Activated T-cell treated with anti-CD3 and anti-CD28 coated beads, Interleukin-2, amount 50 U/mL, for 1 hour (primary cell): ENCODE data around the gene POLE2.
"Not testable (repeated sequence)": the region's sequence is repeated elsewhere in the genome, so short reads cannot be mapped to it uniquely, and the experiment has no call there.

Source experiments
- DNase-seq: peaks from one replicate; pipeline ENCODE4 v3.0.0-alpha.2; 2020

POLE2 gene, protein sequence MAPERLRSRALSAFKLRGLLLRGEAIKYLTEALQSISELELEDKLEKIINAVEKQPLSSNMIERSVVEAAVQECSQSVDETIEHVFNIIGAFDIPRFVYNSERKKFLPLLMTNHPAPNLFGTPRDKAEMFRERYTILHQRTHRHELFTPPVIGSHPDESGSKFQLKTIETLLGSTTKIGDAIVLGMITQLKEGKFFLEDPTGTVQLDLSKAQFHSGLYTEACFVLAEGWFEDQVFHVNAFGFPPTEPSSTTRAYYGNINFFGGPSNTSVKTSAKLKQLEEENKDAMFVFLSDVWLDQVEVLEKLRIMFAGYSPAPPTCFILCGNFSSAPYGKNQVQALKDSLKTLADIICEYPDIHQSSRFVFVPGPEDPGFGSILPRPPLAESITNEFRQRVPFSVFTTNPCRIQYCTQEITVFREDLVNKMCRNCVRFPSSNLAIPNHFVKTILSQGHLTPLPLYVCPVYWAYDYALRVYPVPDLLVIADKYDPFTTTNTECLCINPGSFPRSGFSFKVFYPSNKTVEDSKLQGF

DNA sequence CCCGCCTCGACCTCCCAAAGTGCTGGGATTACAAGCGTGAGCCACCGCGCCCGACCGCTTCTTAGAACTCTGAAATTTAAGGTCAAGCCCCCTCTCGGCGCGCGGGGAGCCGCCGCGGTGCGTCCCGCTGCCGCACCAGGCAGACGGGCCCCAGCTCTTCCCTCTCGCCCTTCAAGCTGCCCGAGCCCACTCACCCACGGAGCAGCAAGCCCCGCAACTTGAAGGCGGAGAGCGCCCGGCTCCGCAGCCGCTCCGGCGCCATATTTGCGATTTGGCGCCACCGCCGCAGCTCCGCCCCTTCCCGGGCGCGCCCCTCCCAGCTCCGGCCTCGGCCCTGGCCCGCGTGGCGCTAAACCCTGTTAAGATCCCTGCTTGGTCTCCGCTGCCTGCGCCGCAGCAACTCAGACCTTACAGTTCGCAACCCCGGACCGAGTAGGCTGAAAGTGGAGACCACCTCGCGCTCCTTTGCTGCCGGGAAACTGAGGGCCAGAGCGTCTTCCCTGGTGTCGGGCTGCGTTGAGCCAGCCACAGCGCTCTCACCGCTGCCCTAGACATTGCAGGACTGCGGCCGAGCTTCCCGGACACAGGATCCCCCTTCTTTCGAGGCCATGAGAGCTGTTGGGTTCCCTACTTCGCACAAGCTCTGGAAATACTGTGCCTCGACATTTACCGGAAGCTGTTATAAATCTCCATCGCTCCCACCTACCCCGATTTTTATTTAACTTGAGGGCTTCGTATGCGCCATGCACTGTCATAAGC lies at the start of gene POLE2:
TSS of gene POLE2 (minus strand) at position 273 of the 759 bp plus-strand sequence. CDS start at position 262, 11 bp downstream.
- DNase-seq: peak; percentile 82

DNA sequence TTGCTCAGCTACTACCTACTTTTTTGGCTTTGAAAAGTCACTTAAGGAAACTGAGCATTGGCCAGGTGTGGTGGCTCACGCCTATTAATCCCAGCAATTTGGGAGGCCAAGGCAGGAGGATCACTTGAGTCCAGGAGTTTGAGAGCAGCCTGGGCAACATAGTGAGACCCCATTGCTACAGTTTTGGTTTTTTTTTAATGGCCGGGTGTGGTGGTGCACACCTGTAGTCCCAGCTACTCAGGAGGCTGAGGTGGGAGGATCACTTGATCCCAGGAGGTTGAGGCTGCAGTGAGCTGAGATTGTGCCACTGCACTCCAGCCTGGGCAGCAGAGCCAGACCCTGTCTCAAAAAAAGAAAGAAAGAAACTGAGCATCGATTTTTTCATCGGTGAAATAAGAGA lies 47.7 kb upstream of the POLE2 start:
- DNase-seq: not testable (repeated sequence)

- no peak for DNase-seq
These were observed 45.8 kb upstream of the POLE2 start for GRCh38 chr14:49733836-49734235.

- DNase-seq: no peak
These were observed 44.9 kb upstream of the POLE2 start for GRCh38 chr14:49732896-49733295.

- DNase-seq: no peak
These were observed 39.2 kb upstream of the POLE2 start for GRCh38 chr14:49727171-49727570.

DNA sequence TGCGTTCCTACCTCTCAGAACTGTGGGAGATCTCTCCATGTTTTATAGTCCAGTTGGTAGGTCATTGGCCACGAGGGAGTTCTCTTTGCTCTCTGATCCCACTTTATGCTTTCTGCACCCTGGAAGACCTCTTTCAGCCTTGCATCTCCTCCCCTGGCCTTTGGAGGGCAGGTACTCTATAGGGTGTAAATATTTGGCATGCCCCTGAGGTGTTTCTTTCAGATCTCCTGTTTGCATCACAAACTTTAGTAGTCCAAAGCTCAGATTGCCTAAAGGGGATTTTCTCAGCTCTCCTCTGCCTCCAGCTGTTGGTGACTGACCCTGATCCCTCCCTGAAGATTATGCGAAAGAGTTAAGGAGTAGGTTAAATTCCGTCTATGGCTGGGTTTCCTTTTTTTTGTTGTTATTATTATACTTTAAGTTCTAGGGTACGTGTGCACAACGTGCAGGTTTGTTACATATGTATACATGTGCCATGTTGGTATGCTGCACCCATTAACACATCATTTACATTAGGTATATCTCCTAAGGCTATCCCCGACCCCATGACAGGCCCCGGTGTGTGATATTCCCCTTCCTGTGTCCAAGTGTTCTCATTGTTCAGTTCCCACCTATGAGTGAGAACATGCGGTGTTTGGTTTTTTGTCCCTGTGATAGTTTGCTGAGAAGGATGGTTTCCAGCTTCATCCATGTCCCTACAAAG lies 33.9 kb upstream of the POLE2 start:
- not testable (repeated sequence) for DNase-seq

GRCh38 chr14:49720744-49721143 lies 32.7 kb upstream of the POLE2 start:
- no peak for DNase-seq

DNA sequence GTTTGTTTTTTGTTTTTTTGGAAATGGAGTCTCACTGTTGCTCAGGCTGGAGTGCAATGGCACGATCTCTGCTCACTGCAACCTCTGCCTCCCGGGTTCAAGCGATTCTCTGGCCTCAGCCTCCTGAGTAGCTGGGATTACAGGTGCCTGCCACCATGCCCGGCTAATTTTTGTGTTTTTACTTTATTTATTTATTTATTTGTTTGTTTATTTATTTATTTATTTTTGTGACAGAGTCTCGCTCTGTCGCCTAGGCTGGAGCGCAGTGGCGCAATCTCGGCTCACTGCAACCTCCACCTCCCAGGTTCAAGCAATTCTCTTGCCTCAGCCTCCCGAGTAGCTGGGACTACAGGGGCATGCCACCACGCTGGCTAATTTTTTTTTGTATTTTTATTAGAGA lies 23.0 kb upstream of the POLE2 start:
- DNase-seq: not testable (repeated sequence)

GRCh38 chr14:49704471-49704870 lies 16.5 kb upstream of the POLE2 start:
- not testable (repeated sequence) for DNase-seq

DNA sequence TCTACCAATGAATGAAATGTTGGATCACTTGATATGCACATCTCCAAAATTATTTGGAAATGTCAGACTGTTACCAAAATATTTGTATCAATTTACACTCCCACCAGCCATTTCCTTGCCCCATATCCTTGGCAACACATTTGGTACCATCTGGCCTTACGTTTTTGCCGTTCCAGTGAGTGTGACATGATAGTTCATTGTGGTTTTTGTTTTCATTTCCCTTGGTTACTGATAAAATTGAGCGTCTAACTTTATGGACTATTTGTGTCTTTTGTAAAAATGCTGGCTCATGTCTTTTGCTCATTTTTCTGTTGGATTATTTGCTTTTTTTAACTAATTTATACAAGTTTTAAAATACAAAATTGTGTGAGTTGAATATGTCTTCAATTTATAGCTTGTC lies 16.0 kb upstream of the POLE2 start:
- DNase-seq: no peak

DNA sequence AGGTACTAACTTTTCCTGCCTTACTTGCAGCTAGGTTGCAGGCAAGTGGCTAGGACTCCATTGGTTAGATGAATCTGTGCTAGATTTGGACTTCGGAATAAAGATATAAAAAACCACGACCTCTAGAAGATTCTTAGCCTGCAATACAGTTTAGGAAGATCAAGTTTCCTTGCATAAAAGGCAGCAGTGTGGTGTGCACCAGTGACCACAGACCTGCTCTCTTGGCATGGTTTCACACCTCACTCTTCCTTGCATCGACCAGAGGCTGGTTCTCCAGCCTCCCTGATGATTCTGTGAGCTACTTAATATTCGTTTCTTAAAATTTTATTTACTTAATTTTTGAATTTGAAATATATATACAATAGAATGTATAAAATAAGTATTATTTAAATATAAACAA lies 14.7 kb upstream of the POLE2 start:
- no peak for DNase-seq

- not testable (repeated sequence) for DNase-seq
These were observed 5.7 kb upstream of the POLE2 start for GRCh38 chr14:49693735-49694124.

DNA sequence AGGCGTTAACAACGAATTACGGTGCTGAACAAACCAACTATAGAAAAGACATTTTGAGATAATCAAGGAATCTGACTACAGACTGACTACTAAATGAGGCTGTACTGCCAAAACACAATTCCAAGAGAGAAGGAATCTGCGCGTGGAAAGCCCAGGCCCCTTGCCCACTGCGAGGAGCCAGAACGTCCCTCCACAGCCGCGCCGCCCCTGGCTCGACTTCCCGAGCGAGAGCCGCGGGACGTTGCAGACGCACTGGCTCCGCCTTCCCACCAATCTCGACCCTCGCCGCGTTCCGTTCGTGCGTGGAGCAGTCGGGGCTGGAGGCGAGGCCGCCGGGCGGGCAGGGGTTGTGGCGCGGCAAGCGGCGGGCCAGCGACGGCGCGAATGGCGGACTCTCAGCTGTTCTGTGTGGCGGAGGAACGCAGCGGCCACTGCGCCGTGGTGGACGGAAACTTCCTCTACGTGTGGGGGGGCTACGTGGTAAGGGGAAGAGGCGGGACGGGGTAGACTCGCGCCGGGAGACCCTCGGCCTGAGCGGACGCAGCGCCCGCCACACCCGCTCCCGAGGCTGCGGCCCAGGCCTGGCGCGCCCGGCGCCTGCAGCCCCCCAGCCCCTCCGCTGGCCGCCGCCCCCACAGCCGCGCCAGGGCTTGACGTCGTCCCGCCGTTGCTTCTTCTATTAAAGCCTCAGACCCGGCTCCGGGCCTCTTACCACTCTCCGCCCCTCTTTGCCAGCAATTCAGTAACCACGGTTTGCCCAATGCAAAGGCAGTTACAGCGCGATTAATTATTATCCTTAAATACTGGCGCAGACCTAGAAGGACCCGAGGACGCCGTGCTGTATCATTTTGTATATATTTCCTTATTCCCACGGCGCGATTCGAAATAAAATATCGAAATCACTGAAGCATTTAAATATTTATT lies 5.1 kb upstream of the POLE2 start, which contains the start of gene KLHDC1:
TSS of gene KLHDC1 (plus strand) at position 310 of the 924 bp plus-strand sequence. CDS start at position 385, 75 bp downstream.
- DNase-seq: peak; percentile 83

DNA sequence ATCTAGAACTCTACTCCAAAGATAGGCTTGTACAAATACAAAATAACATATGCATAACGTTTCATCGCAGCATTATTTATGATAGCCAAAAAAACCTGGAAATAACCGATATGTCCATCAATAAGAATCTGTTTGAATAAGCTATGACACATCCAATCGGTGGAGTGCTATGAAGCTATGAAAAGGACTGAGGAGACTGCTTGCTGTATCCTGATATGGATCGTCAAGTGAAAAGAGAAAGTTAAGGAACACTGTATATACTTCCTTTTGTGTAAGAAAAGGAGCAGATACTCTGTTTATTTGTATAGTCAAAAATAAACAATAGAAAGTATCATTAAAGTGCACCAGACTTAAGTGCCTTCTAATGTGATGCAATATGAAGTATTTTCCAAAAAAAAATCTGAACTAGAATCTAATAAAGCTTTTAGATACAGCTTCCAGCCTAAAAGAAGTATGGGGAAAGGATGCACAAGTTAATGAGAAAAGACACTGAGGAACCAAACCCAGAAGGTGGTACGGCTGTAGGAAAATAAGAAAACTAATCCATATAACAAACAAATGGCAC lies 4.3 kb upstream of the POLE2 start:
- no peak for DNase-seq

DNA sequence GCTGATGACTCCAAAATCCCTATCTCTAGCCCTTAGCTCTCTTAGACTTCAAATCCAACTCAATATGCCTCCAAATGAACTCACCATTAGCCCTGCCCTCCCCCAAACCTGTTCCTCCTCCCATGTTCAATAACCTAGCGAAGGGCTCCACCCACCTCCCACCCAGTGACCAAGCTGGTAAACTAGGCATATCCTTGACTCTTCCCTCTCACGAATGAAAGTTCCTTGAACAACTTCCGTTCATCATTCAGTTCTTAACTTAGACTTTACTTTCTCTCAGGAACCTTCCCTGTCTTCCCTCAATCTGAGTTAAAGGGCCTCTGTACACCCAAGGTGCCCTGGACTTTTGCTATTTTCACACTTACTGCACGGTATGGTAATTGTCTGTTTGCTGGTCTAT lies 3.0 kb upstream of the POLE2 start:
- no peak for DNase-seq

DNA sequence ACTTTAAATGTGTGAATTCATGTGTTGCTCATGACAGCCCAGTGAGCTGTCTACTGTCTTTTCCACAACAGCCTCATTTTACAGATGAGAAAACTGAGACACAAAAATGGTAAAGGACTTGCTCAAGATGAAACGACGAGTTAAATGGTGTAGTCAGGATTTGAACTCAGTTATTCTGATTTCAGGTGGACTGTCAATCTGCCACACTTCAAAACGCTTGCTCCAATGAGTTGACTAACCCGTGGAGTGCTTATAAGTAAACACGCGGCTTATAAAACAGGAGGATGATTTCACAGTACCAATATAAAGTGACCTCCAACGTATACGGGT lies 652 bp upstream of the POLE2 start:
- no peak for DNase-seq

DNA sequence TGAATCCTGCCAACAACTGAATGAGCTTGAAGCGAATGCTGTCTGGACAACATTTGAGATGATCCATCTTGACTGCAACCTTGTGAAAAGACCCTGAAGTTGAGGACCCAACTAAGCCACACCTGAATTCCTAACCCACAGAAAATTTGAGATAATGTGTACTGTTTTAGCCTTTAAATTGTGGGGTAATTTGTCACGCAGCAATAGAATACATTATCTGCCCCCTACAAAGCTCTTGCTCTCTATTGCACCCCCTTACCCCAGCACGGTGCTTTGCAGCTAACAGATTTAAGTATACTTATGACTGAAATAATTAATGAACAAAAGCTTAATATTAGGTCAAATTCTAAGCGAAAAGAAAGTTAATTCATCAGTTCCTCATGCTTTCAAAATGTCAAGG lies 1.6 kb downstream of the POLE2 start:
- no peak for DNase-seq

DNA sequence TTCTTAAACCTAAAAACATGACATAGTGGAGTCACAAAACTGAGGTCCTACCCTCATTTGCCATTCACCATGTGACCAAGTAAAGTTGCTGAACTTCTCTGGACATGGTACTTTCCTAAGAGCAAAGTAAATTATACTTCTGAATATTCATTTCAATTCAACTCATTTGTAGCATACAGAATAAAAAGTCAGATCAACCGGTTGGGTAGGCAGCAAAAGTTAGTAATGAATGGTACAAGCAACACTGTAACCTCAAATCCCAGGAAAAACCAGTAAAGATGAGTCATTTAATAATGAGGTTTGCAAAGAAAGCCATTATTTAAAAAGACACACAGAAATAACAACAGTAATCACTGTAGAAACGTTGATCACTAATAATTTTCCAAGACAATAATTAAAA lies 8.7 kb downstream of the POLE2 start:
- no peak for DNase-seq

- DNase-seq: no peak
These were observed 10.4 kb downstream of the POLE2 start for GRCh38 chr14:49677643-49678042.

GRCh38 chr14:49673586-49673985 lies 14.4 kb downstream of the POLE2 start:
- no peak for DNase-seq

DNA sequence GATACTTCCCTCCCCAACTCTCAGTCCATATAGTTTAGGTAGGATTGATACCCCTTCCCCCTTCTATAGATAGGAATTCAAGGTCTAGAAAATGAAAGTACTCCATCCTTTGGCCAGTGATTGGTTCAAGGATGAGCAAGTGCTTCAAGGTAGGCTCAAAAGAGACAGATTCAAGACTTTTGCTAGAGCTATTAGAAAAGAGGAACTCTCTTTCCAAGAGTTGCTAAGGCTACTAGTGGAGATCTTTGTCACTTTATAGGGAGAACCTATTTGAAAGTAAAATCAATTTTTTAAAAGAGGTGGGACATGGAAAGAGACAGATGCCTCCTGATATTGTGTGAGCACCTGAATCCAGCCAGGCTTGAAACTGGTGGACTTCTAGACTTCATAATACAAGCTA lies 17.5 kb downstream of the POLE2 start:
- DNase-seq: no peak
